GM19023 (cell line): Measurements from ENCODE around the gene CHSY1.
A peak's percentile ranks its signal among the peaks of the same experiment; 100 is the strongest.
"Not testable (repeated sequence)": the region's sequence is repeated elsewhere in the genome, so short reads cannot be mapped to it uniquely, and the experiment has no call there.

Experiments
- ATAC-seq: cut with Tn5 transposase; IDR thresholded peaks from one replicate; pipeline ENCODE4 v1.9.1; 2021; ENCODE audit warnings: mild to moderate bottlenecking, moderate library complexity; ENCODE audit not compliant: unreplicated experiment

Gene CHSY1, protein sequence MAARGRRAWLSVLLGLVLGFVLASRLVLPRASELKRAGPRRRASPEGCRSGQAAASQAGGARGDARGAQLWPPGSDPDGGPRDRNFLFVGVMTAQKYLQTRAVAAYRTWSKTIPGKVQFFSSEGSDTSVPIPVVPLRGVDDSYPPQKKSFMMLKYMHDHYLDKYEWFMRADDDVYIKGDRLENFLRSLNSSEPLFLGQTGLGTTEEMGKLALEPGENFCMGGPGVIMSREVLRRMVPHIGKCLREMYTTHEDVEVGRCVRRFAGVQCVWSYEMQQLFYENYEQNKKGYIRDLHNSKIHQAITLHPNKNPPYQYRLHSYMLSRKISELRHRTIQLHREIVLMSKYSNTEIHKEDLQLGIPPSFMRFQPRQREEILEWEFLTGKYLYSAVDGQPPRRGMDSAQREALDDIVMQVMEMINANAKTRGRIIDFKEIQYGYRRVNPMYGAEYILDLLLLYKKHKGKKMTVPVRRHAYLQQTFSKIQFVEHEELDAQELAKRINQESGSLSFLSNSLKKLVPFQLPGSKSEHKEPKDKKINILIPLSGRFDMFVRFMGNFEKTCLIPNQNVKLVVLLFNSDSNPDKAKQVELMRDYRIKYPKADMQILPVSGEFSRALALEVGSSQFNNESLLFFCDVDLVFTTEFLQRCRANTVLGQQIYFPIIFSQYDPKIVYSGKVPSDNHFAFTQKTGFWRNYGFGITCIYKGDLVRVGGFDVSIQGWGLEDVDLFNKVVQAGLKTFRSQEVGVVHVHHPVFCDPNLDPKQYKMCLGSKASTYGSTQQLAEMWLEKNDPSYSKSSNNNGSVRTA

DNA sequence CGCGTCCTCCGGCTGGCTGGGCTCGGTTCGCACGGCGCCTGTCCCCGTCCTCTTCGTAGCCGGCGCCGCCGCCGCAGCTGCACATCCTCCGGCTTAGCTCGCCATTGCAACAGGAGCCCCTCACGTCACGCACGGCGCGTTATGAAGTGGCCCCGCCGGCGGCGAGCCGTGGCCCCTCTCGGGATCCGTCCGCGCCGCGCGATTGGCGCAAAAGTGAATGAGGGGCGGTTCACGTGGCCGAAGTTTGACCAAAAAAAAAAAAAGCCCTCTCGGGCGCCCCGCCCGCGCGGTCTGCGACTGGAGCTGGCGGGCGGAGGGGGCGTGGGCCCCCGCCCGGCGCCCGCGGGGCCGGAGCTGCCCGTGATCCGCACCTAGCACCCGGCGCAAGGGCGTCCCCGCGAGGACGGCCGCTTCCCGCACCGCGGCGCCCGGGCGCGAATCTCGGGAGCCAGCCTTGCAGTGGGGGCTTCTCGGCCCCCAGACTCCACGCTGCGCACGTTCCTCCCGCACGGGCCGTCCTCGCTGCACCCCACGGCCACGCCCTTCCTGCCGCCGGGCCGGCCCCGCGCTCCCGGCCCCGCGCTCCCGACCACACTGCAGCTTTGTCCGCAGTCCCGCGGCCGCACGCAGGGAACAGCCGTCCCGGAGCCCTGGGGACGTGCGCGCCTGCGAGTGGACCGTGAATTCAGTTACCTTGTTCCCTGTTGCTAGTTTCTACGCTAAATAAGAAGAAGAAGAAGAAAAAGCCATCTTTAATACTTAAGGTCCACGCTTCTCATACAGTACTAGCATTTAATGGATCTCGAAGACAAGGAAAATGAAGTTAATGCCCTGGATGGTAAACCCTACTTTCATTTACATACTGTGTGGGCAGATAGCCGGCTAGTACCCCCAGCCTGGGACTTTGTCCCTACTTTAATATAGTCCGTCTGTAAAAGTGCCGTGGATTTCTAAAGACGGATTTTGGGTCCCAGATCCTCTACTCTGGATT, at the start of gene CHSY1:
CHSY1 (minus strand) TSS at position 219 of the 991 bp plus-strand sequence. CDS start 592 bp downstream, outside the sequence.
- peak; percentile 70 for ATAC-seq

DNA sequence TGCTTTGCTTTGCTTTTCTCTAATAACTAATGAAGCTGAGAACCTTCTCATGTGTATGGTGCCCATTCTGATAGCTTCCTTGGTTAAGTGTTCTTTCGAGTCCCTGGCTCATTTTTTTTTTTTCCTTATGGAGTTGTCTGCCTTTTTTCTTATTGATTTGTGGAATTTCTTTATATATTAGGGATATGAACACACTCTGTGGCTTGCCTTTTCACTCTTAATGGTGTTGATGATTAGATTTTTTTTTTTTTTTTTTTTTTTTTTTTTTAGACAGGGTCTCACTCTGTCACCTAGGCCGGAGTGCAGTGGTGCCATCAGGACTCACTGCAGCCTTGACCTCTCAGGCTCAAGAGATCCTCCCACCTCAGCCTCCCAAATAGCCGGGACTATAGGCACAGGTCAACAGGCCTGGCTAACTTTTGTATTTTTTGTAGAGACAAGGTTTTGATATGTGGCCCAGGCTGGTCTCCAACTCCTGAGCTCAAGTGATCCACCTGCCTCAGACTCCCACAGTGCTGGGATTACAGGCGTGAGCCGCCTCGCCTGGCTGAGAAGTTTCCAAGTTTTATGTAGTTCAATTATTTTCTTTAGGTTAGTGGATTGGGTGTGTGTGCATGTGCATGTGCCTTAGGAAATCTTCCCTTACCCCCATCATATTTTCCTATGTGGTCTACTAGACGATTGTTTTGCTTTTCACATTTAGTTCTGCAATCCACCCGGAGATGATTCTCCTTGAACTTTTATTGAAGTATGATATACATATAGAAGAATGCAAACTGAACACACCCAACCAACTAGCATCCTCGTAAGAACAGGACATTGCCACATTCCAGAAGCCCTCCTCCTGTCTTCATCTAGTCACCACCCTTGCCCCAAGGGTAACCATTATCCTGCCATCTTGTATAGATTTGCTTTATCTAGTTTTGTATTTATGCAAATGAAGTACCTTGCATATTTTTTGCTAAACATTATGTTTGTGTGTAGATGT, 44.9 kb upstream of the CHSY1 start:
- ATAC-seq, result no peak

DNA sequence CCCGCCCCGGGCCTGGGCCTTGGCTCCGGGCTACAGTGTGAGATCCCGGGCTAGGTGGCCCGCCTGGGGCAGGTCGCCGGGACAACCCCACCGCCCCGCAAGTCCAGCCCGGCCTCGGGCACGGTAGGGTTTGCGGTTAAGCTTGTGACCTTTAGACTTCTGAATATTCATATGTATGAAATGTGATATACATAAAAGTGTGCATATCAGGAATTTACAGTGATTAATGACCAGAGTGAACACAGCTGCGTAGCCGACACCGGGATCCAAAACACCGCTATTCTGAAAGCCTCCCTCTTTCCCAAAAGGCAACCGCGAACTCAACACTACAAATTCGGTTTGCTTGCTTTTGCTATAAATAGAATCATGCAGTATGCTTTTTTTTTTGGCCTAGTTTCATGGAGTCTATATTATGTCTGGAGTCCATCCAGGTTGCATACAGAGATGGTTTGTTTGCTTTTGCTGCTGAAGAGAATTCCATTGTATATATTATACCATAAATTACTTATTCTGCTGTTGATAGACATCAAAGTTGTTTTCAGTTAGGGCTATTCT, 43.8 kb upstream of the CHSY1 start:
- ATAC-seq, result no peak

DNA sequence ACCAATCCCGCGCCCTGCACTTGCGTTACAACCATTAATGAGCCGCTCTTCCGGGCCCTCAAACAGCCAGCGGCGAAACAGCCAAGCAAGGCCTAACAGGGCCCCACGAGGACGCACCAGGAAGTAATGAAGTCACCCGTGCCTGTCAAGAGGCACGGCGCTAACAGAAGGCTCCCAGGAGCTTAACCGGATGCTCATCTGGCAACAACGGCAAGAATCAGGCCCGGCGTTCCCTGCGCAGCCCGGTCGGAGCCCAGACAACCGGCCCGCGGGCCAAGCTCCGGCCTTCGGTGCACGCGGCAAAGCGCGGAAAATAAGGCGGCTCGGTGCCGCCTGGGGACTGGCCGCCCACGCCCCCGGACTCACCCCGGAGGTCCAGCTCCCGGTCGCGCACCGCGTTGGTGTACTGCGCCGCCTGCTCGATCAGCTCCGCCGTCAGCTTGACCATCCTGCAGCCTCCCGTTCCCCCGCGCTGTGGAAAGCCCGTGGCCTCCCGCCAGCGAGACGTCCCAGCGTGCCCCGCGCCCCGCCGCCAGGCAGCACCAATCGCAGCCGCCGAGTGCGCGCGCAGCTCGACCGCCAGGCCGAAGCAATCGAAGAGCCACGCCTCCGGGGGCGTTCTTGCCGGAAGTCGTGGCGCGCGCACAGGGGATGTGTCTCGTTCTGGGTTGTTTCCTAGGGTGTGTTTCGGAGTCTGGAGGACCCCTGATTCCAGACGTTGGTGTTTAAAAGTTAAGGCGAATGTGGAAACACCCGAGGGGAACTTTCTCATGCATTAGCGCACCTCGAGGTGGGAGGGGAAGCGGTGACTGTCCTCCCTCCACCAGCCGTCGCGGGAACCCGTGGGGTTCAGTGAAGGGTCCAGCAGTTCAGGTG, 43.1 kb upstream of the CHSY1 start, which contains the start of gene SNRPA1:
SNRPA1 (minus strand) TSS at position 518 of the 876 bp plus-strand sequence; CDS start at position 448, 70 bp downstream.
- ATAC-seq, result peak; percentile 76

DNA sequence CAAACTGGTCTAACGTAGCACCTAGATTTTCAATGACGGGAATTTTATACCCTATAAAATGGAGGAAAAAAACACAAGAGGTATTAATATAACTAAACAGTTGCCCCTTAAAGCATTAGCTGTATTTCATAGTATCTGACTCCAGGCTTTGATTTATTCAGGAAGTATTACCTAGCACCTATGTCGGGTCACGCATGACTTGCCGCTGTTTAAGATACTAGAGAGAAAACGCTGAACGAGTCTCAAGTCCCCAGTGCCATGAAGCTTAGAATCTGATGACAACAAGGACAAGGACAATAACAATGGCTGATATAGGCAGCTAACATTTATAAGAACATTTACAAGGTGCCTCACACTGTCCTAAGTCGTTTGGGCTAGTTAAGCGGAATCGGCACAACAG, 41.3 kb upstream of the CHSY1 start:
- no peak for ATAC-seq

DNA sequence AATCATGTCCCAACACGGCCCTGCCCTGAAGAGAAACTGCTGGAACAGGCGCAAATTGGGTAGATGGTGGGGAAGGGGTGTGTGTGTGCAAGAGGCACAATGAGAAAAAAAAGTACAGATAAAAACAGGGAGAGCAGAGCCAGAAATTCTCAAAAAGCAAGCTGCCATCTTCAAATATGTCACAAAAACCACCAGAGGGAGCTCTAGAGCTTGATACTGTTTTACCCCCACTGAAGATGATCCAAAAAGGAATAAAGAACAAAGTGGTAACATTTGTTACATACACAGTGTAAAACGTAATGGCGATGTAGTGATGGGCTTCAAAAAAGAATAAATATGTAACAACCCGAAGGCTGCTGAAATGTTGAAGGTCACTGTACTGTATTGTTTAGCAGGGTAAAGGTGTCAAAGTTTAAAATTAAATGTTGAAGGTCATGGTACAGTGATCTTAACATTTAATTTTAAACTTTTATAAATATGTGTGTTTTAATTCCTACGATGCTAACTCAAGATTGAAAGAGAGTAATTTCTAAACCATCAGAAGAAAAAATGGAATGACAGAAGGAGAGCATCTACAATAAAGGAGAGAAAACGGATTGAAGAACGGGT, 37.2 kb upstream of the CHSY1 start:
- ATAC-seq, result no peak

DNA sequence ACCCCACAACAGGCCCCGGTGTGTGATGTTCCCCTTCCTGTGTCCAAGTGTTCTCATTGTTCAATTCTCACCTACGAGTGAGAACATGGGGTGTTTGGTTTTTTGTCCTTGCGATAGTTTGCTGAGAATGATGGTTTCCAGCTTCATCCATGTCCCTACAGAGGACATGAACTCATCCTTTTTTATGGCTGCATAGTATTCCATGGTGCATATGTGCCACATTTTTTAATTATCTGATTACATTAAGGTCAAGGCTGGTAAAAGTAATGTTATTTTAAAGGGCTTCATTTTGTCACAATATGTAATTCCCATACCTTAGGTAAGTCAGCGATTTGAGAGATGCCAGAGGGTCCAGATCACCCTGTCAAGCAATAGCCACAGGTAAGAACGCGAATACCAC, 35.5 kb upstream of the CHSY1 start:
- not testable (repeated sequence) for ATAC-seq

DNA sequence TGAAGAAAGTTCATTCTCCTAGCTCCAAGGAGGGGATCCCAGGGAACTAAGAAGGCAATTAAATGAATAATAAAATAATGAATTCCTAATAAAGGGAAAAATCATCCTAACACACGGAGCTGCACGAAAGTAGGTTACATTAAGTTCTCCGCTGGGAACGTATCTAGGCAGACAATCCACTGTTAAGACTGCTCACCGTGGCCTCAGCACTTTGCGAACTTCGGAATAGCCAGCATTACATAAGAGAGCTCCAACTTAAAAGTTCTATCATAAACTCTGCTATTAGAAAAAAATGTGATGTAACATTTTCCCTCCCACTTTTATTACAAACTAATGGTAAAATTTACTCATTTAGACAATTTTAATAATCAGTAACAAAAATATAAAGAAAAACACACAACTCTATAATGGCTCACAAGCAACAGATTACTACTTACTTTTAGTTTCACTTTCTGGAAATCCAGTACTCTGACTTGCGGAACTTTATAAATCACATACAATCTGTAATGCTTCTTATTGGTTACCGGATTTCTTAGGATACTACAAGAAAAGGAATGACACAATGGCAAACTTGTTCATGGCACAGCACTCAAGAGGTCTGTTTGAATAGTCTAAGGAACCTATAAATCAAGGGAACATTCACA, 34.7 kb upstream of the CHSY1 start:
- ATAC-seq, result no peak

DNA sequence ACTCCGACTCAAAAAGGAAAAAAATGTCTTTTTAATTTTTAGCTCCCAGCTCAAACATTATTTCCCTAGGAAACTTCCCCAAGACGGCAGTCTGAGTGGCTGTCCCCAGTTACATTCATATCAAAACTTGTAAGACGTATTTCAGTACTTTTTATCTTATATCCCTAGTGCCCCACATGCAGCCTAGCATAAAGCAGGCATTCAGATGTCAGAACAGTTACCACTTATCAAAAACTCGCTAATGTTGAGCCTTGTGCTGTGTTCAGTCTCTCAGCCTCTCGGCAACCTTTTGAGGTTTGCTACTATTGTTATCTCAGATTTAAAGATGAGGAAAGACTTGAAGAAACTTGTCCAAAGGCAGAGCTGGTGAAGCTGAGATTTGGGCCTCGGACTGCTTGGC, 32.1 kb upstream of the CHSY1 start:
- ATAC-seq, result no peak

DNA sequence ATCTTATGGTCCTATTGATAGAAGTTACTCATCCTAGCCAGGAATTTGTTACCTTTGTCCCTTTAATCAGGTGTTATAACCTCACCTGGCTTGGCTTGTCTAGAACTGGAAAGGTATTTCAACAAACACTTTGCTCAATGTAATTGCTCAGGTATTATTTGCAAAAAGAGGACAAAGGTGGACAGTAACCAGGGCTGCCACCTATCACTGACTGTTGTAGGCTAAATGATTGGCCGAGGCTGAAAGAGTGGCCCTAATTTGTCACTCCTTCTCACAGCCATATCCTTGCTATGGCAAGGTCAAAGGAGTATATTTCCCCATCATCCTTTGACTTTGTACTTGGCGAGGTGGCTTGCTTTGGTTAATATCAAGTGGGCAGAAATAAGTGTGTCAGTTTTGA, 28.2 kb upstream of the CHSY1 start:
- ATAC-seq, result no peak

DNA sequence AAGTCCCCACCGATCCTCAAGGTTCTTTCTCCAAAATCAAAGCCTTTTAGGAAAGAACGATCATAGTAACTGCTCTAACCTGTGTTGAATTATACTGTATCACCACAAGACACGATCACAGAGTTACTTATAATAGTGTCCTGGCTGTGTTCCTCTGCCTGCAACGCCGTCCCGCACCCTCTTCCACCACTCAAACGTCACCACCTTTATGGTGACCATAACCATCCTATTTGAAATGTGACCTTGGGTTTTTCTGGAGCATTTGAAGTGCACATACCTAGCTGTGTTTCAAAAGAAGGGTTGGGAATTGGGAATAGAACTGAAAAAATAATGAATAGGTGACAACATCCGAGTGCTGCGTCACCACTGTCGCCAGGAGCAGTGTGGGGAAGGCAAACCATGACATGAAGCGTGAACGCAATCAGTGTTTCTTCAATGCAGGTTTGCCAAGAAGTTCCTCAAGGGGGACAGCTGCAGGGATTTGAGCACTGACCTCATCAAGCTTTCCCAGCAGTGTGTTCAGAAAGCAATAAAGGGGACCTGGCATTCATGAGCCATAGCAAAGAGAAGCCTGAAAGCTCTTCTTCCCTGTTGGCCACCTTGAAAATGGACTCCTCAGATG, 26.2 kb upstream of the CHSY1 start:
- no peak for ATAC-seq

DNA sequence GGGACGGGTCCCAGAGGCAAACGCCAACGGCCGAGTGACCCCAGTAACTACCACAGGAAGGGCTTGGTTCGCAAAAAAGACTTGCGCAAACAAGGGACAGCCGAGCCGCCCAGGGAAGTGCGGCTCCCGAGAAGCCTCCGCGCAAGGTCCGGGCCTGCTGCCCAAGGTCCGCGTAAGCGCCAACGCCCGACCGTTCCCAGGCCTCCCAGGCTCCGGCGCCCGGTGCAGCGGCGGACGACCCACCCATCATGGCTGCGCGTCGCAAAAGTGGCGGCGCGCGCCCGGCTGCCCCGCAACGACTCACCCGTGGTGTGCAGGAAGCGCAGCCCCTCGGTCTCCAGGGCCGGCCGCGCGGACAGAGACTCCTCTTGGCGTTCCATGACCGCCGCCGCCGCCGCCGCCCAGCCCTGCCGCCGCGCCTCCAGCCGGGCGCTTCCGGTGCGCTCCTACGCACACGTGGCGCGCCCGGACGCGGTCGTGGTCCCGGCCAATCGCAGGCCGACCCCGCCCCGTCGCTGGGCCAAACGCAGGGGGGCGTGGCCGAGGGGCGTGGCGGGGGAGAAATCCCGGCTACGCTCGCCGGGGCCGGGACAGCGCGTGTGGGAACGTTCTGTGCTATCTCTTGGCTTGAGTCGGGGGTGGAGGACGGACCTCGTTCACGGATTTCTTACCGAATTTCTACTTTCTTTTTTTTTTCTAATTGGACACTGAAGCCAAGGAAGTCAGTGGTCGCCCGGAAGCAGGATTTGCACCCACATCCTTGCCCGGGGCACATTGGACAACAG, 25.4 kb upstream of the CHSY1 start, which contains the start of gene SELENOS:
SELENOS (minus strand) TSS at position 448 of the 785 bp plus-strand sequence; CDS start at position 380, 68 bp downstream.
- peak; percentile 94 for ATAC-seq

DNA sequence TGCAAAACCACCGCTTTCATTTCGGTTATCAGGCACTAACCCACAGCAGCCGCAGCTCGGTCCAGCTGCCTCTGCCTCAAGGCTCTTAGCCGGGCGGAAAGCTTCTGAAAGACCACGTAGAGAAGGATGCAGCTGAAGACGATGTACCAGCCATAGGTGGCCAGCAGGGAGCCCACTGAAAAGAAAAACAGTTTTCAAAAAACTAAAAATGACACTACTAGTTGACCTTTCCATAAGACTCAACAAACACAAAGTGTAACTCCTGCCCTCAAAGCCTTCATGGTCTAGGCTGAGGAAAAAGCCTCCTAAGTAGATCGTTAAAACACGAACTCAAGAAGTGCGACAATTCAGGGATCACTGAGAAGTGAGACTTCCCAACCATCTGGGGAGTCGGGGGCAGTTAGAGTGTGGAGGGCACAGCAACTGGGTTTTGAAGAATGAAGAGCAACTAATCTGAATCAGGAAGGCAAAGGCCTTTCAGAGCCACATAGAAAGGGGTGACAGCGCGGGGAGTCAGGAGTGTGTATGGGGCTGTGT, 24.7 kb upstream of the CHSY1 start:
- ATAC-seq, result no peak

DNA sequence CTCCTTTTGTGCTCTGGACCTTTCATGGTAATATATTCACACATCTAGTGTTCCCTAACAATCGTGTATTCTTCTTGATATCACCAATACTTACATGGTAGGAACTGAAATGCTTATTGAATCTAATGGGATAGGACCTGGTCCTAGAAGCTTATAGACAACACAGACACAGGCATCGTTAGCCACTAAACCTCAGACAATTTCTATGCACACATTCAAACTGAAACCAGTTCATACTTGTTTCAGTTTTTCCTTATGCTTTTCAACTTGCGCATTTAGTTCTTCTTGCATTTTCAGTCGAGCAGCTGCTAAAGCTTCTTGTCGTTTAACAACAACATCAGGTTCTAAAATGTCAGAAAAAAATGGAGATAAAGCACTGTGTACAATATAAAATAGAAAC, 23.2 kb upstream of the CHSY1 start:
- no peak for ATAC-seq

DNA sequence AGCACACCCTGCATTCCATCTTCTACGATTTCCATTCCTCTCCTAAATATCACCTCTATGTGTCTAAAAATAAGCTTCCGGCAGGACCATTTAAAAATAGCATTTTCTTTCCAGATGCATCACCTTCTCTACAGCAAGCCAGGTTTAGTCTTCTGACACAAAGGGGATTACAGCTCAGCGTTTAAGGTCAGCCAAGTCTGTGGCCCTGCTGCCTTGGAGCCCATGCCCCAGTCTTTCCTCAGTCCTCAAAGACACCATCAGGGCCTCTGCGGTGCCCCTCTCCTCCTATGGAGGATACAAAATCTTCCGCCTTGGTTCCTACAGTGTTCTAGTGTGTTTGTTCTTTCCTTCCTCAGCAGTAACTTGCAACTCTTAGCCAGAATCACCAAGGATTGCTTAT, 21.7 kb upstream of the CHSY1 start:
- ATAC-seq, result no peak

DNA sequence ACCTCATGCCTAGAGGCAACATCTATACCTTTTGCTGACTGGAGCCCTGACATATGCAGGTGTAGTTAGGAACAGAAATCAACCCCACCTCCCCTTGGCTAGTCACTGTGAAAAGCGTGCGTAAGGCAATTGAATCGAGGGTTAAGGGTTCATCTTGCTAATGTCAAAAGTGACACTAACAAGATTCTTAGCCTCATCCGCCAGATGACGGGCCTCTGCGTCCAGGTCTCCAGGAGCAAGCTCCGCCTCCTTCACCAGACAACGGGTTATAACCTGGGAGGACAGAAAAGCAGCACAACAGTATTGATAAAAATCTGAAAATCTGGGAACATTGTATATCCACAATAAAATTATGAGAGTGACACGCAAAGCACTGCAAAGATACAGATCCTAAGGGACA, 20.7 kb upstream of the CHSY1 start:
- no peak for ATAC-seq
